Panc1 (cell line): ENCODE results near the gene AOAH. TPM values are rescaled to one million over a fixed set of nuclear protein-coding genes. Genes with fewer than 3 reads are reported as not detected.

ENCODE experiments used
- ATAC-seq: fragments of 200-7000 bp; cut with Tn5 transposase; 2 replicates; pipeline ENCODE4 v1.9.1; 2020; ENCODE audit warnings: mild to moderate bottlenecking, moderate library complexity
- BruUV-seq: library from RNA; stranded (reverse); fragments of 400-500 nt; replicated peaks from 2 replicates; lab custom pipeline; 2021; lab: Mats Ljungman, UMichigan
- CTCF ChIA-PET: fragments of 300-600 bp; sonication (Branson Sonifier 250); formaldehyde crosslinking; loops from one replicate; lab custom pipeline; 2022; ENCODE audit warnings: antibody characterized with exemption; lab: Charles Lee
- POLR2A ChIA-PET: fragments of 300-600 bp; sonication (Branson Sonifier 250); formaldehyde crosslinking; loops from one replicate; lab custom pipeline; 2022; ENCODE audit warnings: antibody characterized with exemption; lab: Charles Lee
- DNase-seq: peaks from one replicate; pipeline ENCODE4 v3.0.0-alpha.2; 2010; ENCODE audit warnings: low read depth, low spot score
- H3K27ac ChIP-seq: 2 replicates; pipeline ENCODE4 v1.5.1; 2011; ENCODE audit warnings: mild to moderate bottlenecking, low read length, inconsistent platforms
- H3K27me3 ChIP-seq: fragments of 200-500 bp; sonication (Bioruptor generic); 2 replicates; pipeline ENCODE4 v1.6.0; 2014; ENCODE audit warnings: low read length, inconsistent platforms; ENCODE audit not compliant: control insufficient read depth, insufficient read depth
- H3K36me3 ChIP-seq: fragments of 200-500 bp; sonication (Bioruptor generic); 2 replicates; pipeline ENCODE4 v1.5.1; 2014; ENCODE audit warnings: inconsistent platforms, mild to moderate bottlenecking, low read length, moderate library complexity; ENCODE audit not compliant: control insufficient read depth, insufficient read depth
- H3K4me1 ChIP-seq: 2 replicates; pipeline ENCODE4 v1.5.1; 2011; ENCODE audit warnings: inconsistent platforms, mild to moderate bottlenecking, low read length, moderate library complexity; ENCODE audit not compliant: control insufficient read depth, insufficient read depth
- H3K4me3 ChIP-seq, 2 experiments: 2 replicates each; pipeline ENCODE4 v1.5.1; 2011 to 2012; ENCODE audit warnings: low read depth in 2 of 2, low read length in 2 of 2, mild to moderate bottlenecking in 2 of 2, inconsistent platforms in 1 of 2, moderate library complexity in 1 of 2
- H3K9me3 ChIP-seq: fragments of 200-500 bp; sonication (Bioruptor generic); 2 replicates; pipeline ENCODE4 v1.5.1; 2014; ENCODE audit warnings: low read depth, mild to moderate bottlenecking, inconsistent platforms, low read length, moderate library complexity; ENCODE audit not compliant: control insufficient read depth, insufficient read depth
- POLR2AphosphoS5 ChIP-seq: IDR thresholded peaks from 2 replicates; pipeline ENCODE4 v1.6.1; 2012; ENCODE audit warnings: mild to moderate bottlenecking, low read depth, low read length, moderate library complexity
- SIN3A ChIP-seq: IDR thresholded peaks from 2 replicates; pipeline ENCODE4 v1.6.1; 2012; ENCODE audit warnings: low read depth, mild to moderate bottlenecking, low read length, moderate library complexity, borderline replicate concordance; ENCODE audit not compliant: insufficient read depth
- TCF7L2 ChIP-seq: IDR thresholded peaks from 2 replicates; pipeline ENCODE4 v1.6.1; 2011; ENCODE audit warnings: mild to moderate bottlenecking, low read depth, low read length, inconsistent platforms
- in situ Hi-C: cut with HindIII; loops from 2 replicates; pipeline ENCODE4 v1.10.0; 2016; ENCODE audit warnings: low sequenced_read_pairs, low pct_unique_long_range_greater_than_20kb
- intact Hi-C: fragments of 100-400 bp; cut with micrococcal nuclease; formaldehyde crosslinking; loops from one replicate; pipeline ENCODE4 v1.10.0; 2022; ENCODE audit not compliant: unreplicated experiment
- total RNA-seq: library from RNA; stranded (reverse); gene quantifications from one replicate; pipeline ENCODE4 v1.2.1, GENCODE V29; 2021; ENCODE audit not compliant: unreplicated experiment
- TF ChIP-seq, protein P1 (sequence below), 2 experiments: IDR thresholded peaks; 2 replicates each; pipeline ENCODE4 v1.6.1; 2011 to 2012; ENCODE audit warnings: low read depth in 2 of 2, control low read depth in 1 of 2, low read length in 1 of 2, mild to moderate bottlenecking in 1 of 2, moderate library complexity in 1 of 2; ENCODE audit not compliant: insufficient read depth in 1 of 2
- TF ChIP-seq, protein P2 (sequence below): fragments of 450-650 bp; IDR thresholded peaks from 2 replicates; pipeline ENCODE4 v1.5.1; 2017; ENCODE audit warnings: mild to moderate bottlenecking

Gene AOAH
- total RNA-seq, 1 experiment from 2014 or later = 0.31 TPM

DNA sequence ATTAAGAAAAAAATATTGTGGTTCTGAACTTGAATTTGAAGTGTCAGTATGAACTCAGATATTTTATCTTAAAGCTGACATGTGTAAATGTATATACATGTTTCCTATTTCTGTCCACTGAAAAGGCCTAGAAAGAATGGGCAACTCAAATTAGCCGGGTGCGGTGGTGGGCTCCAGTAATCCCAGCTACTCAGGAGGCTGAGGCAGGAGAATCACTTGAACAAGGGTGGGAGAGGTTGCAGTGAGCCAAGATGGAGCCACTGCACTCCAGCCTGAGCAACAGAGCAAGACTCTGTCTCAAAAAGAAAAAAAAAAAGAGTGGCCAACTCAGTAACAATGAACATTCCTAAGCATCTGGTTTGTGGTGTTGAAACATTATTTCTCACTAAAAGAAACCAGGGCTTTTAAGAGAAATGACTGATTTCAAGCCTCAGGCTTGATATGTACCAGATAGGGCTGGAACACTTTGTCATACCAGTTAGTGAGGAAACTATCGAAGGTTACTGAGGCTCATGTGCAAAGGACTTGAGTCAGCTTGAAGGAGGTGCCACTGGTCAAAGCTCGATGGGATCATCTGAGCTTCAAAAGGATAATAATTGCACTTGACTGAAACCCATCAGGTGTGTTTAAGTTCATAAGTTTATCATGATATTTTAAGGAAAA lies 40.5 kb downstream of the AOAH start:
- TF ChIP-seq, protein P1, sequence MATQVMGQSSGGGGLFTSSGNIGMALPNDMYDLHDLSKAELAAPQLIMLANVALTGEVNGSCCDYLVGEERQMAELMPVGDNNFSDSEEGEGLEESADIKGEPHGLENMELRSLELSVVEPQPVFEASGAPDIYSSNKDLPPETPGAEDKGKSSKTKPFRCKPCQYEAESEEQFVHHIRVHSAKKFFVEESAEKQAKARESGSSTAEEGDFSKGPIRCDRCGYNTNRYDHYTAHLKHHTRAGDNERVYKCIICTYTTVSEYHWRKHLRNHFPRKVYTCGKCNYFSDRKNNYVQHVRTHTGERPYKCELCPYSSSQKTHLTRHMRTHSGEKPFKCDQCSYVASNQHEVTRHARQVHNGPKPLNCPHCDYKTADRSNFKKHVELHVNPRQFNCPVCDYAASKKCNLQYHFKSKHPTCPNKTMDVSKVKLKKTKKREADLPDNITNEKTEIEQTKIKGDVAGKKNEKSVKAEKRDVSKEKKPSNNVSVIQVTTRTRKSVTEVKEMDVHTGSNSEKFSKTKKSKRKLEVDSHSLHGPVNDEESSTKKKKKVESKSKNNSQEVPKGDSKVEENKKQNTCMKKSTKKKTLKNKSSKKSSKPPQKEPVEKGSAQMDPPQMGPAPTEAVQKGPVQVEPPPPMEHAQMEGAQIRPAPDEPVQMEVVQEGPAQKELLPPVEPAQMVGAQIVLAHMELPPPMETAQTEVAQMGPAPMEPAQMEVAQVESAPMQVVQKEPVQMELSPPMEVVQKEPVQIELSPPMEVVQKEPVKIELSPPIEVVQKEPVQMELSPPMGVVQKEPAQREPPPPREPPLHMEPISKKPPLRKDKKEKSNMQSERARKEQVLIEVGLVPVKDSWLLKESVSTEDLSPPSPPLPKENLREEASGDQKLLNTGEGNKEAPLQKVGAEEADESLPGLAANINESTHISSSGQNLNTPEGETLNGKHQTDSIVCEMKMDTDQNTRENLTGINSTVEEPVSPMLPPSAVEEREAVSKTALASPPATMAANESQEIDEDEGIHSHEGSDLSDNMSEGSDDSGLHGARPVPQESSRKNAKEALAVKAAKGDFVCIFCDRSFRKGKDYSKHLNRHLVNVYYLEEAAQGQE (IDR thresholded peaks at IDR 0.05; ENCODE audit: insufficient read depth in 1 of 2, low read depth in 2 of 2, low read length in 1 of 2) = no peak
- no peak for TF ChIP-seq TCF7L2
- no peak for TF ChIP-seq SIN3A
- TF ChIP-seq POLR2AphosphoS5 = no peak
- TF ChIP-seq, protein P2, sequence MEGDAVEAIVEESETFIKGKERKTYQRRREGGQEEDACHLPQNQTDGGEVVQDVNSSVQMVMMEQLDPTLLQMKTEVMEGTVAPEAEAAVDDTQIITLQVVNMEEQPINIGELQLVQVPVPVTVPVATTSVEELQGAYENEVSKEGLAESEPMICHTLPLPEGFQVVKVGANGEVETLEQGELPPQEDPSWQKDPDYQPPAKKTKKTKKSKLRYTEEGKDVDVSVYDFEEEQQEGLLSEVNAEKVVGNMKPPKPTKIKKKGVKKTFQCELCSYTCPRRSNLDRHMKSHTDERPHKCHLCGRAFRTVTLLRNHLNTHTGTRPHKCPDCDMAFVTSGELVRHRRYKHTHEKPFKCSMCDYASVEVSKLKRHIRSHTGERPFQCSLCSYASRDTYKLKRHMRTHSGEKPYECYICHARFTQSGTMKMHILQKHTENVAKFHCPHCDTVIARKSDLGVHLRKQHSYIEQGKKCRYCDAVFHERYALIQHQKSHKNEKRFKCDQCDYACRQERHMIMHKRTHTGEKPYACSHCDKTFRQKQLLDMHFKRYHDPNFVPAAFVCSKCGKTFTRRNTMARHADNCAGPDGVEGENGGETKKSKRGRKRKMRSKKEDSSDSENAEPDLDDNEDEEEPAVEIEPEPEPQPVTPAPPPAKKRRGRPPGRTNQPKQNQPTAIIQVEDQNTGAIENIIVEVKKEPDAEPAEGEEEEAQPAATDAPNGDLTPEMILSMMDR = no peak
- CTCF ChIA-PET = no interaction called here
- Histone ChIP-seq H3K9me3 (no peaks in the 10 kb centered on the region), H3K4me1 (no peaks in the 10 kb centered on the region), H3K4me3 (no peak overlapping the region), H3K36me3 (no peaks in the 10 kb centered on the region), H3K27ac (no peak overlapping the region), H3K27me3 (no peaks in the 10 kb centered on the region)
- in situ Hi-C loops = no loop called here
- POLR2A ChIA-PET = no interaction called here
- intact Hi-C loops = no loop called here
- ATAC-seq = no peak
- no TSS peak for BruUV-seq
- DNase-seq = no peak

DNA sequence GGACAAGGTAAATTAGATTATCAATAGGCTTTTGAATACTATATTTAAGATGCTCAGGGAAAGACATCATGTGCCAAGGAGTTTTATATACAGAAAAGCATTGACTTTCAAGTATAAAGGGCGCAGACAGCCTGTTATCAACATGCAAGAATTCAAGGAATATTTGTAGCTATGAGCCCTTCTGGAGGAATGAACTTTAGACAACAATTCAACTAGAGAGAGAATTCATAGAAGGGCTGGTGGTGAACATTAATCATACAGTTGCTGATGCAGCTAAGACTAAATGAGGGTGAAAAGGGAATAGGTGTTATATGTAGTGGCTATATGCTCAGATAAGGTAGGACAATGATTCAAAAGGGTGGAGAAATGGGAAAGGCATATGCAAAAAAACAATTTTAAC lies 41.2 kb downstream of the AOAH start:
- no peaks in the 10 kb centered on the region for H3K36me3 ChIP-seq
- BruUV-seq = no TSS peak
- ATAC-seq (no peak), DNase-seq (no peak)
- H3K9me3 ChIP-seq = no peaks in the 10 kb centered on the region
- in situ Hi-C loops = no loop called here
- TF ChIP-seq SIN3A = no peak
- TF ChIP-seq, protein P1 (IDR thresholded peaks at IDR 0.05; ENCODE audit: insufficient read depth in 1 of 2, low read depth in 2 of 2, low read length in 1 of 2) = no peak
- no peak for TF ChIP-seq TCF7L2
- TF ChIP-seq, protein P2 = no peak
- no peak for TF ChIP-seq POLR2AphosphoS5
- ChIA-PET CTCF (no interaction called here), POLR2A (no interaction called here)
- intact Hi-C loops = no loop called here
- no peak overlapping the region for H3K4me3 ChIP-seq
- H3K4me1 ChIP-seq = no peaks in the 10 kb centered on the region
- H3K27ac ChIP-seq = 0 out of 2 replicates have a peak overlapping the region, but pooled peaks have one; percentile 11
- H3K27me3 ChIP-seq = no peaks in the 10 kb centered on the region
